IPS-15b (cell line): Measurements from ENCODE around the gene MRPL50.
A peak's percentile ranks its signal among the peaks of the same experiment; 100 is the strongest.

Experiments used
- H3K27me3 ChIP-seq: one replicate; pipeline ENCODE4 v1.6.1; 2013; ENCODE audit warnings: low read length; ENCODE audit not compliant: control insufficient read depth, insufficient read depth
- H3K36me3 ChIP-seq: one replicate; pipeline ENCODE4 v1.6.1; 2013; ENCODE audit warnings: low read length; ENCODE audit not compliant: control insufficient read depth, insufficient read depth
- H3K4me1 ChIP-seq: one replicate; pipeline ENCODE4 v1.6.1; 2013; ENCODE audit warnings: mild to moderate bottlenecking, low read length; ENCODE audit not compliant: control insufficient read depth, insufficient read depth
- H3K4me3 ChIP-seq: one replicate; pipeline ENCODE4 v1.5.1; 2013; ENCODE audit warnings: low read depth, low read length
- H3K9ac ChIP-seq: one replicate; pipeline ENCODE4 v1.6.1; 2013; ENCODE audit warnings: low read depth, mild to moderate bottlenecking, low read length
- H3K9me3 ChIP-seq: one replicate; pipeline ENCODE4 v1.6.1; 2013; ENCODE audit warnings: mild to moderate bottlenecking, low read length; ENCODE audit not compliant: control insufficient read depth, insufficient read depth

The MRPL50 gene

GRCh38 chr9:101398068-101398929 lies at the start of gene MRPL50, which contains the start of gene ZNF189:
Gene MRPL50, minus strand, starts transcription at chr9:101398618. Its CDS starts 26 bp downstream, at chr9:101398592.
Gene ZNF189, plus strand, starts transcription at chr9:101398851. Its CDS starts 306 bp downstream, at chr9:101399157.
- peaks cover 9% of the 10 kb centered on the region for H3K36me3 ChIP-seq
- H3K27me3 ChIP-seq, result no peaks in the 10 kb centered on the region
- H3K4me3 ChIP-seq, result peak within 1 kb of the TSS; percentile 99
- H3K9me3 ChIP-seq, result no peaks in the 10 kb centered on the region
- H3K4me1 ChIP-seq, result peaks cover 3% of the 10 kb centered on the region
- peak within 1 kb of the TSS; percentile 93 for H3K9ac ChIP-seq

- H3K36me3 ChIP-seq, result no peaks in the 10 kb centered on the region
- no peaks in the 10 kb centered on the region for H3K9me3 ChIP-seq
- no peak overlapping the region for H3K9ac ChIP-seq
- no peak overlapping the region for H3K4me3 ChIP-seq
- H3K27me3 ChIP-seq, result no peaks in the 10 kb centered on the region
- H3K4me1 ChIP-seq, result no peaks in the 10 kb centered on the region
Observed at GRCh38 chr9:101446732-101447131, 48.3 kb upstream of the MRPL50 start.

GRCh38 chr9:101445353-101446029 lies 47.1 kb upstream of the MRPL50 start:
- H3K9me3 ChIP-seq, result no peaks in the 10 kb centered on the region
- no peaks in the 10 kb centered on the region for H3K27me3 ChIP-seq
- no peaks in the 10 kb centered on the region for H3K36me3 ChIP-seq
- H3K9ac ChIP-seq, result no peak overlapping the region
- H3K4me1 ChIP-seq, result no peaks in the 10 kb centered on the region
- no peak overlapping the region for H3K4me3 ChIP-seq

GRCh38 chr9:101443364-101443771 lies 45.0 kb upstream of the MRPL50 start:
- Histone ChIP-seq H3K27me3 (no peaks in the 10 kb centered on the region), H3K4me1 (no peaks in the 10 kb centered on the region), H3K36me3 (no peaks in the 10 kb centered on the region), H3K9me3 (no peaks in the 10 kb centered on the region), H3K4me3 (no peak overlapping the region), H3K9ac (no peak overlapping the region)

- H3K36me3 ChIP-seq, result no peaks in the 10 kb centered on the region
- no peak overlapping the region for H3K4me3 ChIP-seq
- no peaks in the 10 kb centered on the region for H3K27me3 ChIP-seq
- H3K4me1 ChIP-seq, result no peaks in the 10 kb centered on the region
- H3K9me3 ChIP-seq, result no peaks in the 10 kb centered on the region
- H3K9ac ChIP-seq, result no peak overlapping the region
Observed at GRCh38 chr9:101442736-101443135, 44.3 kb upstream of the MRPL50 start.

- H3K4me1 ChIP-seq, result no peaks in the 10 kb centered on the region
- no peak overlapping the region for H3K9ac ChIP-seq
- H3K9me3 ChIP-seq, result no peaks in the 10 kb centered on the region
Observed at GRCh38 chr9:101442318-101442717, 43.9 kb upstream of the MRPL50 start.

GRCh38 chr9:101440714-101441230 lies 42.4 kb upstream of the MRPL50 start:
- Histone ChIP-seq H3K9ac (no peak overlapping the region), H3K27me3 (no peaks in the 10 kb centered on the region), H3K9me3 (no peaks in the 10 kb centered on the region), H3K4me3 (no peak overlapping the region), H3K4me1 (no peaks in the 10 kb centered on the region), H3K36me3 (no peaks in the 10 kb centered on the region)

More at GRCh38 chr9:101442318-101442717, 43.9 kb upstream of the MRPL50 start:
- H3K36me3 ChIP-seq, result no peaks in the 10 kb centered on the region
- no peak overlapping the region for H3K4me3 ChIP-seq
- H3K27me3 ChIP-seq, result no peaks in the 10 kb centered on the region

- no peaks in the 10 kb centered on the region for H3K27me3 ChIP-seq
- no peaks in the 10 kb centered on the region for H3K9me3 ChIP-seq
- H3K9ac ChIP-seq, result no peak overlapping the region
- no peaks in the 10 kb centered on the region for H3K36me3 ChIP-seq
- no peaks in the 10 kb centered on the region for H3K4me1 ChIP-seq
- H3K4me3 ChIP-seq, result no peak overlapping the region
Observed at GRCh38 chr9:101438523-101438922, 40.1 kb upstream of the MRPL50 start.

GRCh38 chr9:101437806-101438232 lies 39.4 kb upstream of the MRPL50 start:
- no peaks in the 10 kb centered on the region for H3K36me3 ChIP-seq
- no peaks in the 10 kb centered on the region for H3K4me1 ChIP-seq
- no peak overlapping the region for H3K9ac ChIP-seq
- no peaks in the 10 kb centered on the region for H3K27me3 ChIP-seq
- H3K9me3 ChIP-seq, result no peaks in the 10 kb centered on the region
- no peak overlapping the region for H3K4me3 ChIP-seq

- H3K27me3 ChIP-seq, result no peaks in the 10 kb centered on the region
- no peaks in the 10 kb centered on the region for H3K36me3 ChIP-seq
- no peaks in the 10 kb centered on the region for H3K9me3 ChIP-seq
- no peaks in the 10 kb centered on the region for H3K4me1 ChIP-seq
- H3K9ac ChIP-seq, result no peak within 1 kb of the TSS
- H3K4me3 ChIP-seq, result no peak within 1 kb of the TSS
Observed at GRCh38 chr9:101435601-101436079, 37.2 kb upstream of the MRPL50 start, which contains the start of gene ALDOB. Gene ALDOB, minus strand, starts transcription at chr9:101435774. Its CDS starts 4,887 bp downstream, at chr9:101430887.

GRCh38 chr9:101434998-101435397 lies 36.6 kb upstream of the MRPL50 start:
- Histone ChIP-seq H3K36me3 (no peaks in the 10 kb centered on the region), H3K9ac (no peak overlapping the region), H3K4me1 (no peaks in the 10 kb centered on the region), H3K27me3 (no peaks in the 10 kb centered on the region), H3K4me3 (no peak overlapping the region), H3K9me3 (no peaks in the 10 kb centered on the region)
